ENCODE results near the gene SPATA2. TPM values are rescaled to one million over a fixed set of nuclear protein-coding genes. Genes with fewer than 3 reads are reported as not detected.

Gene SPATA2
- total and polyA plus RNA-seq, 4 donors = 1.2 to 3.4 (median 1.4) TPM

GRCh38 chr20:49938173-49939163, 23.1 kb upstream of the SPATA2 start:
- peak overlapping the region; percentile 7 to 99 (median 86) for H3K4me3 ChIP-seq (ENCODE audit: low read depth in 1 of 3, low read length in 3 of 3)
- H3K27ac ChIP-seq (ENCODE audit: low read depth in 1 of 2, low read length in 2 of 2) = peak overlapping the region in 1 of 2 donors; percentile 87
- H3K4me1 ChIP-seq (ENCODE audit: control insufficient read depth in 4 of 4, insufficient read depth in 4 of 4, low read length in 3 of 4) = peaks cover 8 to 36% (median 27%) of the 10 kb centered on the region in 4 donors

DNA sequence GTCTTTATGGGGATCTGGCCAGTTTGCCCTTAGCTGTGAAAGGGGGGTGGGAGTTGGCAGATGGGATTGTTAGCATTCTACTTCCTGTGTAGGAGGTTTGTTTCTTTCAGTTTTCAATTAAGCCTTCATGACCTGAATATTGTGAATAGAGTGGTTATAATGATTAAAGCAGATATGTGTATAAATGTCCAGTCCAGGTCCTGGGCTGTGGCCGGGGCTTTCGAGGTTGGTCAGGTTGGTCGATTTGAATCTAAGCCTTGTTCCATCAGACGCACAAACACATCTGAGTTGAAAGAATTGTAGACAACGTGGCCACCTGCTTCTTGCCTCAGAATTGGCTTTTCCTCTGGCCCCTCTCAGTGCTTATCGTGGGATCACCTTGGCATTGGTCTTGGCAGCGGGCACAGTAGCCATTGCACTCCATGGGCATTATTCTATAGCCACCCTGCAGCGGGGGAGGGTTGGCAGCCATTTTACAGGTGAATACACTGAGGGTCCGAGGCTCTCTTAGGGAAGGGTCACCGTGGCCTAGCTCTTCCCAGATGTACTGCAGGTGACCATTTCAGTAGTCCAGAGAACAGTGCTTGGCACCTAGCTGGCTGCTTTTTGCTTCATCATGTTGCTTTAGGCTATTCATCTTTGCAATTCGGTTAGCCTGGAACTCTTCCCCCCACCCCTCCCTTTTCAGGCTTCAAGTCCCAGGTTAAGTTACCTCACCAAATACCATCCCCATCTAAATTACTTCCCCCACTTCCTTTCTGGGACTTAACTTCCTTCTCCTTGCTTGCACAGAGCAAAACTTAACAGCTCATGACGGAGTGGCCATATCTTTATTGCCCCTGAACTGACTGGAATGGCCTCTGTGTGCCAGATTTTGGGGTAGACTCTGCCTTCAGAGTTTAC, 21.9 kb upstream of the SPATA2 start:
- 9% methylated on average over 12 of the region's 12 CpGs for WGBS
- no peak for TF ChIP-seq CTCF (IDR thresholded peaks at IDR 0.05; ENCODE audit: low read depth, low read length, missing input control)
- no peak for TF ChIP-seq REST (IDR thresholded peaks at IDR 0.05)
- TF ChIP-seq EGR1 (IDR thresholded peaks at IDR 0.05; ENCODE audit: low read depth in 2 of 2) = no peak
- no peak for TF ChIP-seq JUND (IDR thresholded peaks at IDR 0.05)
- no peak for TF ChIP-seq FOXA2 (IDR thresholded peaks at IDR 0.05)
- no peak for TF ChIP-seq MAX (IDR thresholded peaks at IDR 0.05)
- TF ChIP-seq FOXA1 (IDR thresholded peaks at IDR 0.05) = no peak
- peak; percentile 4 for TF ChIP-seq YY1 (IDR thresholded peaks at IDR 0.05)
- H3K9me3 ChIP-seq (ENCODE audit: control insufficient read depth in 4 of 4, low read length in 3 of 4) = no peaks in the 10 kb centered on the region
- peak overlapping the region; percentile 87 to 96 for H3K27ac ChIP-seq (ENCODE audit: low read depth in 1 of 2, low read length in 2 of 2)
- H3K36me3 ChIP-seq (ENCODE audit: control insufficient read depth in 4 of 4, insufficient read depth in 3 of 4, low read depth in 1 of 4, low read length in 3 of 4) = peaks cover 2 to 14% (median 11%) of the 10 kb centered on the region in 4 donors
- H3K4me3 ChIP-seq (ENCODE audit: low read depth in 1 of 3, low read length in 3 of 3) = peak overlapping the region; percentile 86 to 99 (median 98)
- H3K4me1 ChIP-seq (ENCODE audit: control insufficient read depth in 4 of 4, insufficient read depth in 4 of 4, low read length in 3 of 4) = peaks cover 8 to 36% (median 27%) of the 10 kb centered on the region in 4 donors
- H3K9ac ChIP-seq (ENCODE audit: low read depth in 1 of 2, low read length in 2 of 2) = peak overlapping the region; percentile 87 to 98
- no peaks in the 10 kb centered on the region for H3K27me3 ChIP-seq (ENCODE audit: control insufficient read depth in 4 of 4, insufficient read depth in 4 of 4, low read length in 3 of 4)
- no peak for DNase-seq (ENCODE audit: low spot score)

More at GRCh38 chr20:49938173-49939163, 23.1 kb upstream of the SPATA2 start:
- no peaks in the 10 kb centered on the region for H3K9me3 ChIP-seq (ENCODE audit: control insufficient read depth in 4 of 4, low read length in 3 of 4)
- H3K36me3 ChIP-seq (ENCODE audit: control insufficient read depth in 4 of 4, insufficient read depth in 3 of 4, low read depth in 1 of 4, low read length in 3 of 4) = peaks cover 4 to 25% (median 17%) of the 10 kb centered on the region in 4 donors
- DNase-seq (ENCODE audit: low spot score) = no peak
- TF ChIP-seq RAD21 (IDR thresholded peaks at IDR 0.05) = no peak
- TF ChIP-seq HNF4A (conservative IDR thresholded peaks at IDR 0.05) = peak in 1 of 2 donors; percentile 23
- no peak for TF ChIP-seq RXRA (IDR thresholded peaks at IDR 0.05)
- 62% methylated on average over 12 of the region's 12 CpGs for WGBS
- no peaks in the 10 kb centered on the region for H3K27me3 ChIP-seq (ENCODE audit: control insufficient read depth in 4 of 4, insufficient read depth in 4 of 4, low read length in 3 of 4)
- H3K9ac ChIP-seq (ENCODE audit: low read depth in 1 of 2, low read length in 2 of 2) = no peak overlapping the region
